CD8-positive, alpha-beta memory T cell (primary cell): Measurements from ENCODE around the gene RAD54L2. TPM values are rescaled to one million over a fixed set of nuclear protein-coding genes. Genes with fewer than 3 reads are reported as not detected.
A peak's percentile ranks its signal among the peaks of the same experiment; 100 is the strongest.
"Not testable (repeated sequence)": the region's sequence is repeated elsewhere in the genome, so short reads cannot be mapped to it uniquely, and the experiment has no call there.

Experiments used
- CTCF ChIA-PET: fragments of 350-600 bp; sonication (Branson Sonifier 250); formaldehyde crosslinking; loops from one replicate; lab custom pipeline; 2021; ENCODE audit warnings: antibody characterized with exemption; lab: Charles Lee
- POLR2A ChIA-PET: fragments of 350-600 bp; sonication (Branson Sonifier 250); formaldehyde crosslinking; loops from one replicate; lab custom pipeline; 2021; ENCODE audit warnings: antibody characterized with exemption; lab: Charles Lee
- DNase-seq, 5 donors: peaks; one replicate each; pipeline versions ENCODE4 v3.0.0 to v3.0.0-alpha.2; 2020 to 2022; ENCODE audit warnings: mixed read lengths in 1 of 5
- H3K27ac ChIP-seq: one replicate; pipeline ENCODE4 v1.7.0; 2013; ENCODE audit warnings: low read depth, mild to moderate bottlenecking, low read length, moderate library complexity
- H3K27me3 ChIP-seq: 2 replicates; pipeline ENCODE4 v1.7.0; 2013; ENCODE audit warnings: low read length, mild to moderate bottlenecking; ENCODE audit not compliant: insufficient read depth, poor library complexity, severe bottlenecking
- H3K36me3 ChIP-seq: 2 replicates; pipeline ENCODE4 v1.7.0; 2013; ENCODE audit warnings: mild to moderate bottlenecking, low read length, moderate library complexity; ENCODE audit not compliant: insufficient read depth
- H3K4me1 ChIP-seq: 2 replicates; pipeline ENCODE4 v1.7.0; 2013; ENCODE audit warnings: mild to moderate bottlenecking, low read length, moderate library complexity; ENCODE audit not compliant: insufficient read depth
- H3K4me3 ChIP-seq: 2 replicates; pipeline ENCODE4 v1.7.0; 2013; ENCODE audit warnings: mild to moderate bottlenecking, low read length
- H3K9me3 ChIP-seq: 2 replicates; pipeline ENCODE4 v1.7.0; 2013; ENCODE audit warnings: mild to moderate bottlenecking, low read length
- H3K27ac Mint-ChIP-seq, 8 donors: one replicate each; pipeline ENCODE4 v1.8.0; 2020 to 2021; ENCODE audit warnings: mixed read lengths in 8 of 8, mild to moderate bottlenecking in 6 of 8, inconsistent platforms in 3 of 8, moderate library complexity in 3 of 8
- H3K27me3 Mint-ChIP-seq, 2 donors: one replicate each; pipeline ENCODE4 v1.8.0; 2020 to 2021; ENCODE audit warnings: mixed read lengths in 2 of 2, mild to moderate bottlenecking in 1 of 2, moderate library complexity in 1 of 2
- H3K36me3 Mint-ChIP-seq, 3 donors: one replicate each; pipeline ENCODE4 v1.8.0; 2020 to 2021; ENCODE audit warnings: mixed read lengths in 3 of 3, inconsistent platforms in 1 of 3, mild to moderate bottlenecking in 1 of 3
- H3K4me1 Mint-ChIP-seq, 3 donors: one replicate each; pipeline ENCODE4 v1.8.0; 2020 to 2021; ENCODE audit warnings: mixed read lengths in 3 of 3, inconsistent platforms in 1 of 3, mild to moderate bottlenecking in 1 of 3
- H3K4me3 Mint-ChIP-seq, 7 donors: one replicate each; pipeline ENCODE4 v1.8.0; 2020 to 2021; ENCODE audit warnings: mixed read lengths in 7 of 7, mild to moderate bottlenecking in 6 of 7, moderate library complexity in 4 of 7, inconsistent platforms in 2 of 7
- H3K9me3 Mint-ChIP-seq, 5 donors: one replicate each; pipeline ENCODE4 v1.8.0; 2020 to 2022; ENCODE audit warnings: mixed read lengths in 5 of 5, mild to moderate bottlenecking in 3 of 5, moderate library complexity in 2 of 5, inconsistent platforms in 1 of 5
- polyA plus RNA-seq: library from polyadenylated mRNA; unstranded; fragments of 300-500 nt; fragmentation: Illumina TruSeq; gene quantifications from one replicate; pipeline ENCODE4 v1.2.3, GENCODE V29; 2021
- total RNA-seq, 2 experiments: library from RNA; stranded (reverse); gene quantifications; one replicate each; pipeline ENCODE4 v1.2.3, GENCODE V29; 2021

The RAD54L2 gene
- total and polyA plus RNA-seq, 3 experiments from 2014 or later: 17.9 to 36.2 (median 35.3) TPM

GRCh38 chr3:51530485-51530884, 8.0 kb upstream of the RAD54L2 start:
- POLR2A ChIA-PET: no interaction called here
- H3K27me3 Mint-ChIP-seq: peaks cover 5 to 18% of the 10 kb centered on the region in 2 donors

DNA sequence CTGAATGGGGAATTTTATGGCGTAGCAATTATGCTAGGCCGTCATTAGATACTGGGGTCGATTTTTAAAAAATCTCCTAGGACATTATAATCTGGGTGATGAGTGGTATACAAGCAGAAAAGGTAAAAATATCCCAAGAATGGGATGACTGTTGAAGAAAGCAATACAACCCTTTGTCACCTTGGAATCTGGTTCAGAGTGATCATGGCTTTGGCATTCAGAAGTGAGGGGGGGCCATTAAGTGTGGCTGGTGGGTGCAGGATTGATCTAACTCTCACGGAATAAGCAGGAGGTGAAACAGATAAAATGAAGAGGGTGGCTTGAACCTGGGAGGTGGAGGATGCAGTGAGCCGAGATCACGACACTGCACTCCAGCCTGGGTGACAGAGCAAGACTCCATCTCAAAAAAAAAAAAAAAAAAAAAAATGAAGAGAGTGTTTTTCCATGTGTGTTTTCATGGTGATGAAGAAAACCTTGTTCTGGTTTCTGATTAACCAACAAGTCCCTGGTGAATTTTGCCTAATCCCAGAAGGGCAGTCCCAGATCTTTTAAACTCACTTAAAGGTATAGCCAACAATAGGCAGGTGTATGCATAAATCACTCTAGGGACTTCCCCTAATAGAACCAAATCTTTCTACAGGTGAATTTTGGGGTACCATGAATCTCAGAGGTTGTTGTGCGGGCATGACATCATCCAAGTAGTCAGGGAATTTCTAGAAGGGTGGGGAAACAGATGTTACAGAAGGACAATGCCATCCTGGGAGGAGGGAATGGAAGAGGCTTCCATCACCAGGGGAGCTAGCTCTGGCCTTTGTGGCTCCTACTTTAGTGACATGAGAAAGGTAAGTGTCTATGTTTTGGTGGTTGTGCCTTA, 3.1 kb upstream of the RAD54L2 start:
- ChIA-PET POLR2A (interaction anchor here (0.5 kb wide), 1 partner anchor 35 kb away, joined by 3 read pairs; no protein-coding TSS in a partner anchor), CTCF (no interaction called here)
- H3K4me1 Mint-ChIP-seq: peaks cover 22 to 32% (median 31%) of the 10 kb centered on the region in 3 donors

More at GRCh38 chr3:51530485-51530884, 8.0 kb upstream of the RAD54L2 start:
- Mint-ChIP-seq H3K4me1 (no peaks in the 10 kb centered on the region), H3K36me3 (no peaks in the 10 kb centered on the region), H3K9me3 (no peaks in the 10 kb centered on the region), H3K4me3 (no peak overlapping the region), H3K27ac (no peak overlapping the region)
- Histone ChIP-seq H3K4me3 (no peak overlapping the region), H3K36me3 (no peaks in the 10 kb centered on the region), H3K9me3 (no peaks in the 10 kb centered on the region), H3K4me1 (no peaks in the 10 kb centered on the region), H3K27ac (no peak overlapping the region), H3K27me3 (no peaks in the 10 kb centered on the region)
- DNase-seq: no peak
- CTCF ChIA-PET: no interaction called here

GRCh38 chr3:51537631-51538030, 888 bp upstream of the RAD54L2 start:
- POLR2A ChIA-PET: interaction anchor here (0.7 kb wide), 1 partner anchor 135 kb away, joined by 3 read pairs; no protein-coding TSS in a partner anchor
- H3K27me3 ChIP-seq, DNase-seq, H3K36me3 ChIP-seq, H3K9me3 Mint-ChIP-seq, H3K27ac ChIP-seq, H3K9me3 ChIP-seq, H3K27me3 Mint-ChIP-seq: not testable (repeated sequence)
- CTCF ChIA-PET: interaction anchor here (0.8 to 2.4 kb wide), 4 partner anchors 36 to 144 kb away, joined by 3 to 12 read pairs (median 6); no protein-coding TSS in a partner anchor
- H3K4me1 ChIP-seq: peaks cover 21% of the 10 kb centered on the region
- peak overlapping the region; percentile 97 for H3K4me3 ChIP-seq
- Mint-ChIP-seq H3K4me3 (peak overlapping the region; percentile 80 to 96 (median 94)), H3K4me1 (peaks cover 40 to 49% (median 44%) of the 10 kb centered on the region in 3 donors), H3K27ac (peak overlapping the region in 7 of 8 donors; percentile 86 to 98 (median 93)), H3K36me3 (peaks cover 0 to 18% (median 0%) of the 10 kb centered on the region in 3 donors)

More for the DNA sequence above, 3.1 kb upstream of the RAD54L2 start:
- Mint-ChIP-seq H3K27me3 (peaks cover 9 to 13% of the 10 kb centered on the region in 2 donors), H3K4me3 (peak overlapping the region in 4 of 7 donors; percentile 13 to 84 (median 38)), H3K36me3 (peaks cover 0 to 10% (median 0%) of the 10 kb centered on the region in 3 donors), H3K9me3 (no peaks in the 10 kb centered on the region), H3K27ac (peak overlapping the region in 1 of 8 donors; percentile 17)
- H3K4me1 ChIP-seq: peaks cover 21% of the 10 kb centered on the region
- H3K36me3 ChIP-seq: no peaks in the 10 kb centered on the region
- H3K4me3 ChIP-seq: no peak overlapping the region
- DNase-seq: no peak
- H3K27ac ChIP-seq: no peak overlapping the region
- no peaks in the 10 kb centered on the region for H3K27me3 ChIP-seq
- no peaks in the 10 kb centered on the region for H3K9me3 ChIP-seq

GRCh38 chr3:51538115-51538458, 432 bp upstream of the RAD54L2 start:
- Histone ChIP-seq H3K4me3 (peak overlapping the region; percentile 97), H3K27me3 (no peaks in the 10 kb centered on the region), H3K9me3 (no peaks in the 10 kb centered on the region), H3K27ac (peak overlapping the region; percentile 80), H3K4me1 (peaks cover 21% of the 10 kb centered on the region), H3K36me3 (no peaks in the 10 kb centered on the region)
- DNase-seq: no peak
- CTCF ChIA-PET: interaction anchor here (0.8 to 2.4 kb wide), 4 partner anchors 36 to 144 kb away, joined by 3 to 12 read pairs (median 6); no protein-coding TSS in a partner anchor
- Mint-ChIP-seq H3K27ac (peak overlapping the region; percentile 86 to 98 (median 92)), H3K9me3 (no peaks in the 10 kb centered on the region), H3K4me3 (peak overlapping the region; percentile 80 to 96 (median 94)), H3K27me3 (peaks cover 0 to 3% of the 10 kb centered on the region in 2 donors), H3K4me1 (peaks cover 40 to 49% (median 44%) of the 10 kb centered on the region in 3 donors), H3K36me3 (peaks cover 0 to 21% (median 0%) of the 10 kb centered on the region in 3 donors)
- POLR2A ChIA-PET: no interaction called here

DNA sequence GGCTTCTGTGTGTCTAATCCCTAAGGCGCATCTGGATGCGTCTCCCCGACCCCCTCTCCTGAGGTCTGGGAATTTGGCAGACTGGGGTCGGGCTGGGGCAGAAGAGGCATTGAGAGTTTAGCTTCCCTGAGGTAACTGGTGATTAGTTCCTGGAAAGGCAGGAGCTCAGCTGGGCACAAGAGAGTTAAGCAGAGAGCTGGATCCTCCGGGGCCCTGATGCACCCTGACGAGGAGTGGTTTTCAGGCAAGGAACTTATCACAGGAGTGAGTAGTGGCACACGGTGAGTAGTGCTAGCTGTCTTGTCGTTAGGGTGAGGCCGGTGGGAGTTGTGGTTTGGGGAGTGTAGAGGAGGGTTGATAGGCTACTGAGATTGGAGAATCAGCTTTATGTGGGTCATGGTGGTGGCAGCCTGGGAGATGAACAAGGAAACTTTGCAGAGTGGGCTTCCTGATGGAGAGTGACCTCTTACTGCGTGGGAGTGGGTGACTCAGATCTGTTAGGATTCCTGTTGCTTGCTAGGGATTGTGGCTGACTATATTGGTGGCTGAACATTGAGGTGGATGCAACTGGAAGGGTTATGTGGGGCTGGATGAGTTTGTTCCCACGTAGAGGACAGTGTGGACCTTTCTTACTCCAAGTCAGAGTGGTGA, 897 bp downstream of the RAD54L2 start:
- peak overlapping the region; percentile 72 to 97 (median 90) for H3K27ac Mint-ChIP-seq
- Histone ChIP-seq H3K4me1 (peaks cover 21% of the 10 kb centered on the region), H3K9me3 (no peaks in the 10 kb centered on the region), H3K27me3 (no peaks in the 10 kb centered on the region), H3K27ac (peak overlapping the region; percentile 80), H3K4me3 (peak overlapping the region; percentile 97), H3K36me3 (no peaks in the 10 kb centered on the region)
- POLR2A ChIA-PET: interaction anchor here (0.5 to 1.1 kb wide), 4 partner anchors 39 to 142 kb away, joined by 3 to 6 read pairs (median 6); no protein-coding TSS in a partner anchor
- peaks cover 0 to 29% (median 2%) of the 10 kb centered on the region in 3 donors for H3K36me3 Mint-ChIP-seq
- H3K4me3 Mint-ChIP-seq: peak overlapping the region; percentile 80 to 95 (median 85)
- H3K4me1 Mint-ChIP-seq: peaks cover 44 to 57% (median 47%) of the 10 kb centered on the region in 3 donors
- no peaks in the 10 kb centered on the region for H3K9me3 Mint-ChIP-seq
- peaks cover 0 to 3% of the 10 kb centered on the region in 2 donors for H3K27me3 Mint-ChIP-seq
- peak in 4 of 5 donors; percentile 1 to 45 (median 9) for DNase-seq
- CTCF ChIA-PET: interaction anchor here (1.2 to 2.4 kb wide), 4 partner anchors 17 to 142 kb away, joined by 4 to 12 read pairs (median 6); no protein-coding TSS in a partner anchor

DNA sequence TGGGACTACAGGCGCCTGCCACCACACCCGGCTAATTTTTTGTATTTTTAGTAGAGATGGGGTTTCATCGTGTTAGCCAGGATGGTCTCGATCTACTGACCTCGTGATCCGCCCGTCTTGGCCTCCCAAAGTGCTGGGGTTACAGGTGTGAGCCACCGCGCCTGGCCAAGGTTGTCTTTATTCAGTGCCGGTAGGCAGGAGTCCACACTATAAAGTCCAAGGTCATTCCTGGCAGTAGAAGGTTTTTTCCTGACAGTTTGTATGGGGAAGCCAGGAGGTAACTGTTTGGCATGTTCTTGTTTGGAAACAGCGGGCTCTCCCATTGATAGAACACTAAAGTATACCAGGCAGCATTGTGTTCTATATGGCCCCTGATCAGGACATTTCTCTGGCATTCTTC, 4.1 kb downstream of the RAD54L2 start:
- H3K9me3 ChIP-seq, H3K4me3 ChIP-seq, H3K27ac ChIP-seq, H3K27me3 ChIP-seq, H3K36me3 ChIP-seq, POLR2A ChIA-PET, CTCF ChIA-PET, DNase-seq, H3K9me3 Mint-ChIP-seq, H3K27me3 Mint-ChIP-seq: not testable (repeated sequence)
- Mint-ChIP-seq H3K27ac (peak overlapping the region in 1 of 8 donors; percentile 54), H3K4me3 (peak overlapping the region in 1 of 7 donors; percentile 7), H3K36me3 (peaks cover 0 to 46% (median 2%) of the 10 kb centered on the region in 3 donors), H3K4me1 (peaks cover 38 to 51% (median 44%) of the 10 kb centered on the region in 3 donors)
- H3K4me1 ChIP-seq: peaks cover 19% of the 10 kb centered on the region

- Histone ChIP-seq H3K27ac (no peak overlapping the region), H3K4me3 (no peak overlapping the region), H3K4me1 (peaks cover 12% of the 10 kb centered on the region), H3K36me3 (no peaks in the 10 kb centered on the region), H3K9me3 (no peaks in the 10 kb centered on the region), H3K27me3 (no peaks in the 10 kb centered on the region)
- H3K36me3 Mint-ChIP-seq: peaks cover 0 to 46% (median 2%) of the 10 kb centered on the region in 3 donors
- CTCF ChIA-PET: no interaction called here
- H3K4me3 Mint-ChIP-seq: no peak overlapping the region
- no peak for DNase-seq
- POLR2A ChIA-PET: no interaction called here
- peaks cover 0 to 2% of the 10 kb centered on the region in 2 donors for H3K27me3 Mint-ChIP-seq
- H3K27ac Mint-ChIP-seq: peak overlapping the region in 3 of 8 donors; percentile 7 to 67 (median 46)
- H3K4me1 Mint-ChIP-seq: peaks cover 28 to 43% (median 34%) of the 10 kb centered on the region in 3 donors
- H3K9me3 Mint-ChIP-seq: no peaks in the 10 kb centered on the region
Measured at GRCh38 chr3:51544011-51544775, 5.7 kb downstream of the RAD54L2 start.
